ENCODE measurements around the gene CSMD2.
"Not testable (repeated sequence)": the region's sequence is repeated elsewhere in the genome, so short reads cannot be mapped to it uniquely, and the experiment has no call there.

CSMD2 gene

GRCh38 chr1:34122080-34122932, 42.7 kb downstream of the CSMD2 start:
- Mint-ChIP-seq H3K4me3 (no peak overlapping the region), H3K4me1 (no peaks in the 10 kb centered on the region), H3K27ac (ENCODE audit: low read depth) (no peak overlapping the region), H3K9me3 (peaks cover 5% of the 10 kb centered on the region), H3K36me3 (ENCODE audit: insufficient read depth) (no peaks in the 10 kb centered on the region), H3K27me3 (peaks cover 43% of the 10 kb centered on the region)
- no peak for DNase-seq (ENCODE audit: low spot score in 2 of 2)
- no peak for ATAC-seq (replicated peaks; ENCODE audit: extremely low read depth, poor library complexity, severe bottlenecking)

GRCh38 chr1:34115233-34115632, 49.8 kb downstream of the CSMD2 start:
- Mint-ChIP-seq H3K27me3 (peaks cover 20% of the 10 kb centered on the region), H3K27ac (ENCODE audit: low read depth) (no peak overlapping the region), H3K9me3 (peaks cover 7% of the 10 kb centered on the region), H3K4me1 (no peaks in the 10 kb centered on the region), H3K4me3 (no peak overlapping the region), H3K36me3 (ENCODE audit: insufficient read depth) (no peaks in the 10 kb centered on the region)
- DNase-seq (ENCODE audit: low spot score in 2 of 2) (no peak), ATAC-seq (replicated peaks; ENCODE audit: extremely low read depth, poor library complexity, severe bottlenecking) (no peak)

GRCh38 chr1:34113887-34114286, 51.1 kb downstream of the CSMD2 start:
- H3K27ac Mint-ChIP-seq (ENCODE audit: low read depth) = no peak overlapping the region
- H3K4me1 Mint-ChIP-seq = no peaks in the 10 kb centered on the region
- H3K4me3 Mint-ChIP-seq = no peak overlapping the region
- H3K36me3 Mint-ChIP-seq (ENCODE audit: insufficient read depth) = no peaks in the 10 kb centered on the region
- ATAC-seq (replicated peaks; ENCODE audit: extremely low read depth, poor library complexity, severe bottlenecking) (no peak), DNase-seq (ENCODE audit: low spot score in 2 of 2) (no peak)
- peaks cover 22% of the 10 kb centered on the region for H3K27me3 Mint-ChIP-seq
- H3K9me3 Mint-ChIP-seq = peaks cover 7% of the 10 kb centered on the region

- Mint-ChIP-seq H3K9me3 (peaks cover 7% of the 10 kb centered on the region), H3K27me3 (peaks cover 28% of the 10 kb centered on the region), H3K36me3 (ENCODE audit: insufficient read depth) (no peaks in the 10 kb centered on the region), H3K27ac (ENCODE audit: low read depth) (no peak overlapping the region), H3K4me1 (no peaks in the 10 kb centered on the region), H3K4me3 (no peak overlapping the region)
- DNase-seq (ENCODE audit: low spot score in 2 of 2) = no peak
- no peak for ATAC-seq (replicated peaks; ENCODE audit: extremely low read depth, poor library complexity, severe bottlenecking)
These were observed 51.7 kb downstream of the CSMD2 start for GRCh38 chr1:34113362-34113761.

- H3K4me3 Mint-ChIP-seq = no peak overlapping the region
- H3K4me1 Mint-ChIP-seq = no peaks in the 10 kb centered on the region
- no peak for DNase-seq (ENCODE audit: low spot score in 2 of 2)
- H3K36me3 Mint-ChIP-seq (ENCODE audit: insufficient read depth) = no peaks in the 10 kb centered on the region
- H3K27me3 Mint-ChIP-seq = peaks cover 39% of the 10 kb centered on the region
- no peak for ATAC-seq (replicated peaks; ENCODE audit: extremely low read depth, poor library complexity, severe bottlenecking)
- H3K9me3 Mint-ChIP-seq = no peaks in the 10 kb centered on the region
- no peak overlapping the region for H3K27ac Mint-ChIP-seq (ENCODE audit: low read depth)
These were observed 56.3 kb downstream of the CSMD2 start for GRCh38 chr1:34108711-34109110.

GRCh38 chr1:34108269-34108668, 56.8 kb downstream of the CSMD2 start:
- Mint-ChIP-seq H3K9me3 (no peaks in the 10 kb centered on the region), H3K36me3 (ENCODE audit: insufficient read depth) (no peaks in the 10 kb centered on the region), H3K27me3 (peaks cover 39% of the 10 kb centered on the region), H3K4me1 (no peaks in the 10 kb centered on the region), H3K27ac (ENCODE audit: low read depth) (no peak overlapping the region), H3K4me3 (no peak overlapping the region)
- ATAC-seq (replicated peaks; ENCODE audit: extremely low read depth, poor library complexity, severe bottlenecking) (no peak), DNase-seq (ENCODE audit: low spot score in 2 of 2) (no peak)

- no peak overlapping the region for H3K27ac Mint-ChIP-seq (ENCODE audit: low read depth)
- H3K4me1 Mint-ChIP-seq = no peaks in the 10 kb centered on the region
- no peak overlapping the region for H3K4me3 Mint-ChIP-seq
- no peaks in the 10 kb centered on the region for H3K9me3 Mint-ChIP-seq
- DNase-seq (ENCODE audit: low spot score in 2 of 2) = no peak
- H3K27me3 Mint-ChIP-seq = peaks cover 32% of the 10 kb centered on the region
- no peak for ATAC-seq (replicated peaks; ENCODE audit: extremely low read depth, poor library complexity, severe bottlenecking)
- H3K36me3 Mint-ChIP-seq (ENCODE audit: insufficient read depth) = no peaks in the 10 kb centered on the region
These were observed 63.9 kb downstream of the CSMD2 start for GRCh38 chr1:34101151-34101550.

- H3K27me3 Mint-ChIP-seq = peaks cover 23% of the 10 kb centered on the region
- no peaks in the 10 kb centered on the region for H3K4me1 Mint-ChIP-seq
- no peaks in the 10 kb centered on the region for H3K36me3 Mint-ChIP-seq (ENCODE audit: insufficient read depth)
These were observed 64.7 kb downstream of the CSMD2 start for GRCh38 chr1:34100332-34100731.

GRCh38 chr1:34092399-34092798, 72.6 kb downstream of the CSMD2 start:
- not testable (repeated sequence) for H3K27ac Mint-ChIP-seq (ENCODE audit: low read depth); H3K4me3 Mint-ChIP-seq; H3K4me1 Mint-ChIP-seq; ATAC-seq (replicated peaks; ENCODE audit: extremely low read depth, poor library complexity, severe bottlenecking); DNase-seq (ENCODE audit: low spot score in 2 of 2); H3K36me3 Mint-ChIP-seq (ENCODE audit: insufficient read depth)
- H3K27me3 Mint-ChIP-seq = peaks cover 27% of the 10 kb centered on the region
- peaks cover 15% of the 10 kb centered on the region for H3K9me3 Mint-ChIP-seq

More at GRCh38 chr1:34100332-34100731, 64.7 kb downstream of the CSMD2 start:
- ATAC-seq (replicated peaks; ENCODE audit: extremely low read depth, poor library complexity, severe bottlenecking) (no peak), DNase-seq (ENCODE audit: low spot score in 2 of 2) (no peak)
- Mint-ChIP-seq H3K4me3 (no peak overlapping the region), H3K27ac (ENCODE audit: low read depth) (no peak overlapping the region), H3K9me3 (no peaks in the 10 kb centered on the region)

GRCh38 chr1:34089731-34090130, 75.3 kb downstream of the CSMD2 start:
- Mint-ChIP-seq H3K4me1 (no peaks in the 10 kb centered on the region), H3K36me3 (ENCODE audit: insufficient read depth) (no peaks in the 10 kb centered on the region), H3K27me3 (peaks cover 40% of the 10 kb centered on the region), H3K27ac (ENCODE audit: low read depth) (no peak overlapping the region), H3K4me3 (no peak overlapping the region), H3K9me3 (peaks cover 15% of the 10 kb centered on the region)
- ATAC-seq (replicated peaks; ENCODE audit: extremely low read depth, poor library complexity, severe bottlenecking) (no peak), DNase-seq (ENCODE audit: low spot score in 2 of 2) (no peak)

GRCh38 chr1:34087986-34088385, 77.0 kb downstream of the CSMD2 start:
- no peak overlapping the region for H3K4me3 Mint-ChIP-seq
- H3K27ac Mint-ChIP-seq (ENCODE audit: low read depth) = no peak overlapping the region
- peaks cover 15% of the 10 kb centered on the region for H3K9me3 Mint-ChIP-seq
- DNase-seq (ENCODE audit: low spot score in 2 of 2) (no peak), ATAC-seq (replicated peaks; ENCODE audit: extremely low read depth, poor library complexity, severe bottlenecking) (no peak)
- no peaks in the 10 kb centered on the region for H3K36me3 Mint-ChIP-seq (ENCODE audit: insufficient read depth)
- H3K4me1 Mint-ChIP-seq = no peaks in the 10 kb centered on the region
- peaks cover 40% of the 10 kb centered on the region for H3K27me3 Mint-ChIP-seq

GRCh38 chr1:34086561-34086960, 78.5 kb downstream of the CSMD2 start:
- no peak overlapping the region for H3K4me3 Mint-ChIP-seq
- H3K27ac Mint-ChIP-seq (ENCODE audit: low read depth) = no peak overlapping the region
- DNase-seq (ENCODE audit: low spot score in 2 of 2) (no peak), ATAC-seq (replicated peaks; ENCODE audit: extremely low read depth, poor library complexity, severe bottlenecking) (no peak)
- H3K9me3 Mint-ChIP-seq = peaks cover 15% of the 10 kb centered on the region
- no peaks in the 10 kb centered on the region for H3K36me3 Mint-ChIP-seq (ENCODE audit: insufficient read depth)
- H3K27me3 Mint-ChIP-seq = peaks cover 40% of the 10 kb centered on the region
- no peaks in the 10 kb centered on the region for H3K4me1 Mint-ChIP-seq

GRCh38 chr1:34083974-34084373, 81.1 kb downstream of the CSMD2 start:
- Mint-ChIP-seq H3K4me3 (no peak overlapping the region), H3K27ac (ENCODE audit: low read depth) (no peak overlapping the region)
- ATAC-seq (replicated peaks; ENCODE audit: extremely low read depth, poor library complexity, severe bottlenecking) = no peak

More at GRCh38 chr1:34083974-34084373, 81.1 kb downstream of the CSMD2 start:
- DNase-seq (ENCODE audit: low spot score in 2 of 2) = no peak
- H3K4me1 Mint-ChIP-seq = no peaks in the 10 kb centered on the region
- H3K36me3 Mint-ChIP-seq (ENCODE audit: insufficient read depth) = no peaks in the 10 kb centered on the region
- peaks cover 6% of the 10 kb centered on the region for H3K9me3 Mint-ChIP-seq
- peaks cover 18% of the 10 kb centered on the region for H3K27me3 Mint-ChIP-seq
